Measurements from ENCODE around the gene DNAJC12. TPM values are rescaled to one million over a fixed set of nuclear protein-coding genes. Genes with fewer than 3 reads are reported as not detected.
A peak's percentile ranks its signal among the peaks of the same experiment; 100 is the strongest.

DNAJC12 gene
- total and polyA plus RNA-seq, 4 donors = 1.2 to 6.4 (median 1.5) TPM

- H3K9me3 ChIP-seq (ENCODE audit: control insufficient read depth in 4 of 4, insufficient read depth in 3 of 4, low read length in 3 of 4) = no peaks in the 10 kb centered on the region
- TF ChIP-seq, protein P1, sequence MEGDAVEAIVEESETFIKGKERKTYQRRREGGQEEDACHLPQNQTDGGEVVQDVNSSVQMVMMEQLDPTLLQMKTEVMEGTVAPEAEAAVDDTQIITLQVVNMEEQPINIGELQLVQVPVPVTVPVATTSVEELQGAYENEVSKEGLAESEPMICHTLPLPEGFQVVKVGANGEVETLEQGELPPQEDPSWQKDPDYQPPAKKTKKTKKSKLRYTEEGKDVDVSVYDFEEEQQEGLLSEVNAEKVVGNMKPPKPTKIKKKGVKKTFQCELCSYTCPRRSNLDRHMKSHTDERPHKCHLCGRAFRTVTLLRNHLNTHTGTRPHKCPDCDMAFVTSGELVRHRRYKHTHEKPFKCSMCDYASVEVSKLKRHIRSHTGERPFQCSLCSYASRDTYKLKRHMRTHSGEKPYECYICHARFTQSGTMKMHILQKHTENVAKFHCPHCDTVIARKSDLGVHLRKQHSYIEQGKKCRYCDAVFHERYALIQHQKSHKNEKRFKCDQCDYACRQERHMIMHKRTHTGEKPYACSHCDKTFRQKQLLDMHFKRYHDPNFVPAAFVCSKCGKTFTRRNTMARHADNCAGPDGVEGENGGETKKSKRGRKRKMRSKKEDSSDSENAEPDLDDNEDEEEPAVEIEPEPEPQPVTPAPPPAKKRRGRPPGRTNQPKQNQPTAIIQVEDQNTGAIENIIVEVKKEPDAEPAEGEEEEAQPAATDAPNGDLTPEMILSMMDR (IDR thresholded peaks at IDR 0.05; ENCODE audit: control extremely low read depth, extremely low read depth) = no peak
- H3K4me1 ChIP-seq (ENCODE audit: control insufficient read depth in 5 of 5, insufficient read depth in 5 of 5, low read length in 5 of 5) = no peaks in the 10 kb centered on the region
- peaks cover 0 to 2% (median 0%) of the 10 kb centered on the region in 3 donors for H3K27me3 ChIP-seq (ENCODE audit: control insufficient read depth in 3 of 3, insufficient read depth in 3 of 3, low read length in 2 of 3)
- H3K9ac ChIP-seq (ENCODE audit: insufficient read depth in 1 of 2, low read length in 2 of 2) = no peak overlapping the region
- ATAC-seq (ENCODE audit: insufficient read depth, low FRiP score) = peak; percentile 68
- H3K27ac ChIP-seq (ENCODE audit: low read depth in 1 of 2, low read length in 1 of 2) = no peak overlapping the region
- H3K4me3 ChIP-seq = no peak overlapping the region
- DNase-seq = no peak
- no peaks in the 10 kb centered on the region for H3K36me3 ChIP-seq (ENCODE audit: control insufficient read depth in 4 of 4, insufficient read depth in 4 of 4, low read length in 4 of 4)
Observed at GRCh38 chr10:67772894-67773511, 65.0 kb downstream of the DNAJC12 start.

GRCh38 chr10:67772151-67772550, 65.8 kb downstream of the DNAJC12 start:
- Histone ChIP-seq H3K27ac (ENCODE audit: low read depth in 1 of 2, low read length in 1 of 2) (no peak overlapping the region), H3K36me3 (ENCODE audit: control insufficient read depth in 4 of 4, insufficient read depth in 4 of 4, low read length in 4 of 4) (no peaks in the 10 kb centered on the region), H3K9ac (ENCODE audit: insufficient read depth in 1 of 2, low read length in 2 of 2) (no peak overlapping the region), H3K4me1 (ENCODE audit: control insufficient read depth in 5 of 5, insufficient read depth in 5 of 5, low read length in 5 of 5) (no peaks in the 10 kb centered on the region), H3K4me3 (no peak overlapping the region), H3K9me3 (ENCODE audit: control insufficient read depth in 4 of 4, insufficient read depth in 3 of 4, low read length in 3 of 4) (no peaks in the 10 kb centered on the region), H3K27me3 (ENCODE audit: control insufficient read depth in 3 of 3, insufficient read depth in 3 of 3, low read length in 2 of 3) (no peaks in the 10 kb centered on the region)
- no peak for ATAC-seq (ENCODE audit: insufficient read depth, low FRiP score)
- 62 to 93% methylated on average over 1 of the region's 1 CpG for whole genome bisulfite sequencing, 2 donors
- DNase-seq = no peak
- TF ChIP-seq, protein P1 (IDR thresholded peaks at IDR 0.05; ENCODE audit: control extremely low read depth, extremely low read depth) = no peak

- TF ChIP-seq, protein P1 (IDR thresholded peaks at IDR 0.05; ENCODE audit: control extremely low read depth, extremely low read depth) = no peak
- WGBS, 2 donors = 71 to 78% methylated on average over 3 of the region's 3 CpGs
- no peak for ATAC-seq (ENCODE audit: insufficient read depth, low FRiP score)
Observed at GRCh38 chr10:67771200-67771599, 66.8 kb downstream of the DNAJC12 start.

DNA sequence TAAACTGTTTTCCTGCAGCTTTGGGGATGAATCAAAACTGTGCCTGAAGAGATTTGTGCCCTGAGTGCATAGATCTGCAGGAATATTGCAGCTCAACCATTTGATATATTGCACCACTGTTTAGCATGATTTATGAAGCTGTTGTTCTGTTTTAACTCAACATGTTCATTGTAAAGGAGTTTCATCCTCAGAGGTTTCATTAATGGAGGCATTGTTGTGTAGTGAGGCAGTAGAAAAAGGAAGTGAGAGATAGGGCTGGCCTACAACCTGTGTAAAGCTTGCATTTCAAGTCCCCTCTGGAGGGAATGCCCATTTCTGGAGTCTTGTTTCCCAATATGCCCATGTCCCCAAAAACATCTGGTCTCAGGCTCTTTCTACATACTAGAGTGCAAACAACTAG, 67.5 kb downstream of the DNAJC12 start:
- ATAC-seq (ENCODE audit: insufficient read depth, low FRiP score) (no peak), DNase-seq (no peak)
- Histone ChIP-seq H3K9me3 (ENCODE audit: control insufficient read depth in 4 of 4, insufficient read depth in 3 of 4, low read length in 3 of 4) (no peaks in the 10 kb centered on the region), H3K4me3 (no peak overlapping the region), H3K36me3 (ENCODE audit: control insufficient read depth in 4 of 4, insufficient read depth in 4 of 4, low read length in 4 of 4) (no peaks in the 10 kb centered on the region), H3K27ac (ENCODE audit: low read depth in 1 of 2, low read length in 1 of 2) (no peak overlapping the region), H3K9ac (ENCODE audit: insufficient read depth in 1 of 2, low read length in 2 of 2) (no peak overlapping the region), H3K4me1 (ENCODE audit: control insufficient read depth in 5 of 5, insufficient read depth in 5 of 5, low read length in 5 of 5) (no peaks in the 10 kb centered on the region), H3K27me3 (ENCODE audit: control insufficient read depth in 3 of 3, insufficient read depth in 3 of 3, low read length in 2 of 3) (no peaks in the 10 kb centered on the region)
- TF ChIP-seq, protein P1 (IDR thresholded peaks at IDR 0.05; ENCODE audit: control extremely low read depth, extremely low read depth) = no peak

More at GRCh38 chr10:67771200-67771599, 66.8 kb downstream of the DNAJC12 start:
- DNase-seq = no peak
- Histone ChIP-seq H3K4me1 (ENCODE audit: control insufficient read depth in 5 of 5, insufficient read depth in 5 of 5, low read length in 5 of 5) (no peaks in the 10 kb centered on the region), H3K4me3 (no peak overlapping the region), H3K27me3 (ENCODE audit: control insufficient read depth in 3 of 3, insufficient read depth in 3 of 3, low read length in 2 of 3) (no peaks in the 10 kb centered on the region), H3K9me3 (ENCODE audit: control insufficient read depth in 4 of 4, insufficient read depth in 3 of 4, low read length in 3 of 4) (no peaks in the 10 kb centered on the region), H3K36me3 (ENCODE audit: control insufficient read depth in 4 of 4, insufficient read depth in 4 of 4, low read length in 4 of 4) (no peaks in the 10 kb centered on the region), H3K27ac (ENCODE audit: low read depth in 1 of 2, low read length in 1 of 2) (no peak overlapping the region), H3K9ac (ENCODE audit: insufficient read depth in 1 of 2, low read length in 2 of 2) (no peak overlapping the region)

Measured in lung (tissue), 12 donors.